GM10248 (cell line): ENCODE measurements around the gene ATG5.

Source experiments
- CTCF ChIA-PET: fragments of 300-600 bp; sonication (Branson Sonifier 250); formaldehyde crosslinking; extraction: SDS; loops from one replicate; lab custom pipeline; 2021; ENCODE audit warnings: antibody characterized with exemption; lab: Yijun Ruan, JAX
- POLR2A ChIA-PET: fragments of 350-650 bp; sonication (Branson Sonifier 250); formaldehyde crosslinking; extraction: SDS; loops from one replicate; lab custom pipeline; 2020; ENCODE audit warnings: antibody characterized with exemption; lab: Yijun Ruan, JAX
- DNase-seq: peaks from one replicate; pipeline ENCODE4 v3.0.0; 2012; ENCODE audit errors: extremely low spot score
- TF ChIP-seq, protein P1 (sequence below): IDR thresholded peaks from 2 replicates; pipeline ENCODE4 v1.5.1; 2012; ENCODE audit warnings: mild to moderate bottlenecking, low read depth; ENCODE audit errors: extremely low read depth, missing control alignments, control extremely low read depth

Gene ATG5

DNA sequence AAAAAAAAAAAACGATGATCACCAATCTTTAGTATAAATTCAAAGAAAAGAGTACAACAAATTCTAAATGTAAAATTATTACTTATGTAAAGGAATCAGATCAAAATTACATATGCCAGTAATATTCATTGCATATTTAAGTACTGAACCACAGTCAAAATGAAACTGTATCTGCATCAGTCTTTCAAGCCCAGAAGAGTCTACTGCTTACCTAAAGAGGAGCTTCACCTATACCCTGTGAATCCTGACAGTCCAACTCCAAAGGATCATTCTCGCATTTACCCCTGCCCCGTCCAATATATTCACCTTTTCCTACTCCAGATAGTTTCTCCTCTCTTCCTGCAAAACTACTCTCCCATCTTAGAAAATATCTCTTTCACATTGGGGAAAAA is 9.2 kb downstream of the ATG5 start:
- no peak for DNase-seq
- TF ChIP-seq, protein P1, sequence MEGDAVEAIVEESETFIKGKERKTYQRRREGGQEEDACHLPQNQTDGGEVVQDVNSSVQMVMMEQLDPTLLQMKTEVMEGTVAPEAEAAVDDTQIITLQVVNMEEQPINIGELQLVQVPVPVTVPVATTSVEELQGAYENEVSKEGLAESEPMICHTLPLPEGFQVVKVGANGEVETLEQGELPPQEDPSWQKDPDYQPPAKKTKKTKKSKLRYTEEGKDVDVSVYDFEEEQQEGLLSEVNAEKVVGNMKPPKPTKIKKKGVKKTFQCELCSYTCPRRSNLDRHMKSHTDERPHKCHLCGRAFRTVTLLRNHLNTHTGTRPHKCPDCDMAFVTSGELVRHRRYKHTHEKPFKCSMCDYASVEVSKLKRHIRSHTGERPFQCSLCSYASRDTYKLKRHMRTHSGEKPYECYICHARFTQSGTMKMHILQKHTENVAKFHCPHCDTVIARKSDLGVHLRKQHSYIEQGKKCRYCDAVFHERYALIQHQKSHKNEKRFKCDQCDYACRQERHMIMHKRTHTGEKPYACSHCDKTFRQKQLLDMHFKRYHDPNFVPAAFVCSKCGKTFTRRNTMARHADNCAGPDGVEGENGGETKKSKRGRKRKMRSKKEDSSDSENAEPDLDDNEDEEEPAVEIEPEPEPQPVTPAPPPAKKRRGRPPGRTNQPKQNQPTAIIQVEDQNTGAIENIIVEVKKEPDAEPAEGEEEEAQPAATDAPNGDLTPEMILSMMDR: no peak
- CTCF ChIA-PET: no interaction called here
- POLR2A ChIA-PET: no interaction called here

DNA sequence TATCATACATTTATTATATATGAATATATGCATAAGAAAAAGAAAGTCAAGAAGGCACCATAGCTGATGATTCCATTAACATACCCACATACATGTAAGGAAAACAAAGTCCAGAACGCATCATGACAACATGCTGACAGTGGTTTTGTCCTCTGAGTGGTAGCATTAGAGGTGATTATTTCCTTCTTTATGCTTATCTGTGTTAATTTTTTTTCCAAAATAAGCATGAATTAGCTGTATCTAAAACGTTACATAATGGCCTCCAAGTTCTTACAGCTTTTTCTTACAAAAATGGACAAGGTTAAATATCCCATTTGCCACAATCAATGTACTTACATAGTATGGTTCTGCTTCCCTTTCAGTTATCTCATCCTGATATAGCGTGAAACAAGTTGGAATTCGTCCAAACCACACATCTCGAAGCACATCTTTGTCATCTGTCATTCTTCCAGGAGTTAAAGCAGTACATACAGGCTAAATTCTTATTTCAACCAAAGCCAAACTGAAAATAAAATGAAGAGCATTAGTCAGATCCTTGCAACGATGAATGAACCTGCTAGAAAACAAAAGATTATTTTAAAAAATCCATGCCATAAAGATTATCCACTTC is 9.7 kb downstream of the ATG5 start:
- TF ChIP-seq, protein P1: no peak
- CTCF ChIA-PET: interaction anchor here (0.8 to 1.4 kb wide), 4 partner anchors 16 to 913 kb away, joined by 3 to 4 read pairs (median 3); partner anchors contain the start of gene PREP
- POLR2A ChIA-PET: no interaction called here
- no peak for DNase-seq

DNA sequence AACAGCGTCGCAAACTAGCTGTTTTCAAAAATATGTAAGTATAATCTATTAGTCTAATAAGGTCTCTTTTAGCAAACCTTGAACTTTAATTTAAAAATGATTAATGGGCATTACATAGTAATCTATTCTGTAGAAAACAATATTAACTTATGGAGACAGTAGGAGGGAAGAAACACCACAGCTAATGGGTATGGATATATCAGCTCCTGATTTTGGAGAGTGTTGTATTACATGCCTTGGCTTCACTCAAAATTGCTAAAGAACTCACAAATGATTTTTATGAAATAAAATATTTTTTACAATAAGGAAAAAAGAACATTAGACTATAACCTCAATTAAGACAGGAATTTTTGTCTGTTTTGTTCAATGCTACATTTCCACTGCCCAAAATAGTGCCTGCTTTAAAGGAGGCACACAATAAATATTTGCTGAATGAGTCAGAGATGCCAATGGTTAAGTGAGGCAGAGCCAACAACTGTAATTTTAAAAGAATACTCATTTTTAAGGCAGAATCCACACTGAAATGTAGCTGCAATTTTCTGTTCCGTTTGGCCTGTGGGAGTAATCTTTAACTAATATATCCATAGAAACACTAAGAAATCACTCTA is 15.7 kb downstream of the ATG5 start:
- CTCF ChIA-PET: interaction anchor here (1.8 kb wide), 2 partner anchors 9 to 16 kb away, joined by 7 to 10 read pairs; no protein-coding TSS in a partner anchor
- no peak for DNase-seq
- POLR2A ChIA-PET: no interaction called here
- TF ChIP-seq, protein P1: no peak

DNA sequence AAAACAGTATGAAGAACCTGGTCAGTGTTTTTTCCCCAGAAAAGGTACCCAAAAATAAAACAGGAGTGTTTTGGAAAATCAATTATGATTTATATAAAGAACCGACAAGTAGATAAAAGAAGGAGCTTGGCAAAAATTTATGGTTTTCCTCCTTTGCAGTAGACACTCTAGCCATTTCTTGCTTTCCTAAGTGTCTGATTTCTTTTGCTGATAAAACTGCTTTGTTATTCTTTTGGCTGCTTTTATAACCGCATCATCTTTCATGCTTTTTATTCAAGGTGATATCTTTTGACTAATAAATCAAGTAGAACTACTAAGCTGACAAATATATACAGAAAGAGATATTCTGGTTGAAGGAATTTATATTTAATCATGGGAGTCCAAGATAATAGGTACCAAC is 16.6 kb downstream of the ATG5 start:
- CTCF ChIA-PET: no interaction called here
- DNase-seq: no peak

DNA sequence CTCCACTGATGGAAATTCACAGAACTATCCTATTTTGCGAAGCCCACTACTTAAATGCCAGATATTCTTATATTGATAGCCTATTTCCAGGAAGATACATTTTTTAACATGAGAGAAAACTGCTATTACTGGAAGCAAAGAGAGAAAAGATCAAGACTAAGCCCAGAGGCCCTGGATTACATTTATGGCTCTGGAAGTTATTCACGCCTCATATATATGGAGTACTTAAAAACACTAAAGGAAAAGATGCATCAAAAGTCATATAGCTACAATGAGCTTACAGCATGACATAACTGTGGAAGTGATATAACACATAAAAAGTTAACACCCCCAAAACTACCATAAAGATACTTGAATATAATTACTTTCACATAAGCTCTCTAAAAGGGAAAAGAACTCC is 19.8 kb downstream of the ATG5 start:
- CTCF ChIA-PET: interaction anchor here (0.7 to 1.7 kb wide), 4 partner anchors 11 to 1218 kb away, joined by 3 to 5 read pairs (median 3); no protein-coding TSS in a partner anchor
- POLR2A ChIA-PET: no interaction called here
- TF ChIP-seq, protein P1: no peak
- no peak for DNase-seq

More for the DNA sequence above, 16.6 kb downstream of the ATG5 start:
- POLR2A ChIA-PET: no interaction called here
- TF ChIP-seq, protein P1: no peak

DNA sequence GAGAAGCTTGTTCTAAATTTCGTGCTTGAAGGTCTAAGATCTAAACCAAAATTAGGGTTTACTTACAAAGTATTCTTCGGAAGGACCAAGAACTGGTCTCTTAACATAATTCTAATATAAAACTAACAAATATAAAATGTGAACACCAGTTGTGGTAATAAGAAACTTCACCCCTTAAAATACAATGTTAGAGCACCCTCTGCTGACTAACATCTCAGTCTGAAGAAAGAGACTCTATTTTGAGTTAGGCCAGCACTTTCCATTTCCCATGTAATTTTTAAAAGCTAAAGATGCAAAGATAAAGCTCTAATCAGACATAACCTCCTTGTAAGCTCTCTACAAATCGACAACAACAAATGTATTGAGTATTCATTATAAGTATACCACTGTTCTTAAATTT is 24.6 kb downstream of the ATG5 start:
- DNase-seq: peak; percentile 16
- ChIA-PET CTCF (interaction anchor here (0.6 to 2.3 kb wide), 13 partner anchors 9 to 878 kb away, joined by 3 to 16 read pairs (median 3); no protein-coding TSS in a partner anchor), POLR2A (no interaction called here)
- TF ChIP-seq, protein P1: peak; percentile 36
